GM21515 (cell line): Measurements from ENCODE around the gene LRP1B.

Experiments used
- ATAC-seq: cut with Tn5 transposase; IDR thresholded peaks from one replicate; pipeline ENCODE4 v1.9.1; 2021; ENCODE audit not compliant: unreplicated experiment

LRP1B gene

DNA sequence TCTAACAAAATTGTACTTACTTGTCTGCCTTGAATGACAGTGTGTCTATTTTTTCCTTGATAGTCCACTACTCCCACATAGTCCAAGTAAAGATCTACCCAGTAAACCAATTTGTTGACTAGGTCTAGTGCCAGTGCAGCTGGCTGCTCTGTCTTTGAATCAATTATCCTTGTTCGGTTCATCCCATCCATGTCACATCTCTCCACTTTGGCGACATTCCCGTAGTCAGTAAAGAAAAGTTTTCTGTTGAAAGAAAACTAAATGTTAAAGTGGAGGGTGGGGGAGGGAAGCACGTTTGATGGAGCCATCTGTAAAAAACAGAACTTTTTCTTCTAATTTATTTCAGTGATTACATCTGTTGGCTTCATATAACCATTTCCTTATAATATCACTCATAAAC is 1068.8 kb downstream of the LRP1B start:
- ATAC-seq: no peak

DNA sequence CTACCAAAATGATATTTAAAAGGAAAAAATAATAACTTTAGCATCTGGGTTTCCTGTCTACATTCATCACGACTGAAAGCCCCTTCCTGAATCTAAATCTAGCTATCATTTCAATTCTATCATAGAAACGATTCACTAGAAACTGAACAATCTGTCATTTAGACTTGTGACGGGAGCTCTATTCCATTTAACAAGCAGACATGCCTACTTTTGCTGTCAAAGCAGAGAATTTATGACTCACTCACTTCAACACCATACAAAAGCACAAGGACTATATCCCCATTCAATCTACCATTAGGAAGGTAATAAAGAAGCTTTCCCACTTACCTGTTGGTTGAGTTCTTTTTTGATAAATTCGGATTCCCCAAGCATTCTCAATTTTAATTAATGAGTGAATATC is 1072.3 kb downstream of the LRP1B start:
- ATAC-seq: no peak

DNA sequence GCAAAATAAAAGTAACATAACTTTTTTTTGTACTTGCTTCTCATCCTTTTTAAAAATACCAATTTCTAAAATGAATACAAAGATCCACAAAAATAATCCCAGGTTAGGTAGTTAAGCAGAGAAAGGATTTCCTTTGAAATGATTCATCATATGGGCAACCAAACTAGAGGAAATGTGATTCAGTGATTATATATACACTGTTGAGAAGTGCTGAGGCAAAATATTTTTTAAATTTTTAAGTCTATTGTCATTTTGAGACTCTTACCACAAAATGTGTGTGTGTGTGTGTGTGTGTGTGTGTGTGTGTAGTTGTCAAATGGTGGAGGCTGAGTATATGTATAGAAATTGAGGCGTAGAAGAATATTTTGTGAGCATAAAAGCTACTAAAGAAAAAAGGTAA is 1075.3 kb downstream of the LRP1B start:
- no peak for ATAC-seq

DNA sequence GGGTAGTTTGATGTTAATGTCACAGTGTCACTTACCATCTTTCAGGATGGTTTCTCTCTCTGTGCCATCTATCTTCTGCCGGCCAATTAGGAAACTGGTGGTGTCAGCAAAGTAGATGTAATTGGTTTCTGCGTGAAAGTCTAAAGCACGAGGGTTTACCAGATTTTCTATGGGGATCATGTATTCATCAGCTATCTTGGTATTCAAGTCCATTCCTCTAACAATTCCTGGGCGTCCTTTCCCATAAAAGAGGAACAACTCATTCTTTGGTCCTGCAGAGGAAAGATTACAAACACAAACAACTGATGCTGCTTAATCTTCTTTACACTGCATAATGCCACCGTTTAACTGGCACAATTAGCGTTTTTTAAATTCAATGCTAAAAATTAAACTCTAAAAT is 1081.9 kb downstream of the LRP1B start:
- no peak for ATAC-seq

DNA sequence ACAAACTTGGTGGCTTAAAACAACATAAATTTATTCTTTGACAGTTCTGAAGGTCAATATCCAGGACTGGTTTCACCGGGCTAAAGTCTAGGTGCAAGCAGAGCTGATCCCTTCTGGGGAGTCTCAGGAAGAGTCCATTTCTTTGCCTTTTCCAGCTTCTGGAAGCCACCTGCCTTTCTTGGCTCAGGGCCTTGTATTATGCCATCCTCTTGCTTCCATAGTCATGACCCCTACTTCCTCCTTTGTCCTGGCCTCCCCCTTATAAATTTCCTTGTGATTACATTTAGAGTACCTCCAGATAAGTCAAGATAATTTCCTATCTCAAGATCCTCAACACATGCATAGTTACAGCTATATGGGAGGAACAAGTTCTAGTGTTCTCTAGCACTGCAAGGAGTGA is 1089.5 kb downstream of the LRP1B start:
- no peak for ATAC-seq

DNA sequence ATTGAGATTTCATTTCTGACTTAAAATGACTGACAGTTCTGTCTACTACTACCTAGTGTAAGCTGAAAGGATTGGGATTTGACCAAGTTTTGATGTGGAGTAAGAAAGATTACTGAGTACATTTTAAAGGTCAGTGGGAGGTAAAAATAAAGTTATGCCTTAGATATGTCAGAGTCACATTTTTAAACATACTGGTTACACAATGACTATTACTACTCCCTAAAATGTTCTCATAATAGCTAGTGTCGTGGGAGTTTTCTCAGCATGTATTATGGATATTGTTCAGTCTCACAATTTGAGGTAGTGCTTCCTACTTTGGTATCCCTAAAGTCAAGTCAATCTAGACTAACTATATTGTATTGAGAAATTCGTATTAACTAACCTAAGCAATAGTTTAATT is 1092.5 kb downstream of the LRP1B start:
- no peak for ATAC-seq

DNA sequence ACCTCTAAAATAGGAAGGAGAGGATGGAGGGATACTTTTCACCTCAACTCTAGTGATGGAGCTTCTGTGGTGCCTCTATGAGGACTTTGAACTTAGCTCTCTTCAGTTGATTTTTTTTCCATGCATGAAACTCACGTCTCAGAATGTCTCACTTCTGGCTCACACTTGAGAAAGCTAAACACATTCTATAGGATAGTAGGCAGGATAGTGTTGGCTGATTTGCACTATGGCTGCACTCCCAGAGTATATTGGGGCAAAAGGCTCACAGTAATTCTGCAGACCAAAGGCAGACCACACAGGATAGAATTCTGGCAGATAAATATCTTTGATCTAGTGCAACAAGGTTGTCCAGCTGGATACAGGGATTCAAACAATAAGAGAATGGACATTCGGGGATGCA is 1093.5 kb downstream of the LRP1B start:
- ATAC-seq: no peak

DNA sequence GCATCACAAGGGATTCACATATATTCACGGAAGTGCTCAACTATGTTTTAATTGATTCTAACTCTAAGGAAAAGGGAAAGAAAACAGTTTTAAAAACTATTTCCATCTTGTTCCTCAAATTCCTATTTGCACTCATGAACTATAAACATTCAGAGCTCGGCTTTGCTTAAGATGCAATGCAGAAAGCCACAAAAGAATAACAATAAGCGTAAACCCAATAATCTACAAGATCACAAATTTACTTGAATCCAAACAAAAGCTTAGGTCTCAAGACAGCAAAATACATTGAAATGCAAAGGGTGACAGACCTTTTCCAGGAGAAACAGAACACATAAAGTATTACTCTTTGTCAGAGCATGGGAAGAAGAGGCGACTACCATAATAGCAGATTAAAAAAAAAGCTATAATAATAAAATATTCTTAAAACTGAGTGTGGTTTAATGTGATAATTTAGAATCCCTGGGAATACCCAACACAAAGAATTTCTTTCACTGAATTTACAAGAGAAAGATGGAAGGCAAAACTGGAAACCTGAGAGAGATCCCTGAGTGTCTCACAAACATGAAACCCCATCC is 1094.9 kb downstream of the LRP1B start:
- no peak for ATAC-seq

DNA sequence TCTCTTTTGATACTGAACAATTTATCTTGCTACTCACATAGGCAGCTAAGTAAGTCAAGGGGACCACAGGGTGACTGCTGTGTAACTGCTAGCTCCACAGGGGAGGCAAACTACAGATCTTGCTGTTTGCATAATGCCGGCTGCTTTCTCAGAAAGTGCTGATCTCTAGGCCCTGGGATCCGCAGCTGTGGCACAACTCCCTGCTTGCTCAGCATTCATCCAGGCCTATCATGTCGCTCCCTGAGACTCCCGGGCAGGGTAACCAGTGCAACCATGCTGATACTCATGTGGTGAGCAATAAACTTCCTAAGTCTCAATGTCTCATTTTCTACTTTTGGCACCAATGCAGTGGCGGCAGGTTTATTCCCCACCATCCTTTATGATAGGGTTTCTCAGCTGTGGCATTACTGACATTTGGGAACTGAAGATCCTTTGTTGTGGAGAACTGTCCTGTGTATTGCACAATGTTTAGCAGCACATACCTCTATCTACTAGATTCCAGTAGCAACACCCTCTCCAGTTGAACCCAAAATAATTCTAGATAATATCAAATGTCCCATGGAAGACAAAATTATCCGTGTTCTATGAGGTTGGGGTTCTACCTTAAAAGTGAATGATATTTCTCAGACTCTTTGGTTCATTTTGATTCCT is 1101.3 kb downstream of the LRP1B start:
- no peak for ATAC-seq

DNA sequence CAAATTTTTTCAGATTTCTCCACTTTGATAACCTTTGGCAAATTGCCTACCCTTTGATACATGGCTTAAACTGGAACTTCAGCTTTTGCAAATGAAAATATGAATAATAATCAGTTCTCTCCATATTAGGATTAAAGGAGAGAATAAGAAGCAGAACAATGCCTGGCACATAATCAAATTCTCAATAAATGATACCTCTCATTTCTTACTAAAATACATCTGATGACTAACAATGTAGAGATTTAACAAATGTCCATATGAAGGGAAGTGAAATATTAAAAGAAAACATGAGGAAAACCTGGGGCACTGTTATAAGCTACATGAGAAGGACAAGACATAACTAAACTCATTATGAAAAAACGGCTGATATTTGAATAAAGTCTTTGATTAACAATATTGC is 1103.6 kb downstream of the LRP1B start:
- ATAC-seq: no peak

DNA sequence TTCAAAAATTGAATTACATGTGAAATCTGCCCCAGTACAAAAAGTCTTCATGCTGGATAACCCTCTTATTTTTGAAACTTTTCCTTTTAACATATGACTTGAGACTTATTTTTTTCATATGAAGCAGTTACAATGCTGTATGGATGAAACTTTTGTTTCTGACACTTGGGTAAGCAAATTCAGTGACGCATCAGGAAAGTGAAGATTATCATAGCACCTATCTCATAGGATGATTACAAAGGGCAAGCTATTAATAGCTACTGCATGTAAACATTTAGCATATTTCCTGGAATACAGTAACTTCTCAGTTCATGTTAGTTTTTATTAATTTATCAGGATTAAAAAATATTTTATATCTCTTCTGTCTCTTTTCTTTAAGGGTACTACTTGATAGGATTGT is 1109.2 kb downstream of the LRP1B start:
- ATAC-seq: no peak

DNA sequence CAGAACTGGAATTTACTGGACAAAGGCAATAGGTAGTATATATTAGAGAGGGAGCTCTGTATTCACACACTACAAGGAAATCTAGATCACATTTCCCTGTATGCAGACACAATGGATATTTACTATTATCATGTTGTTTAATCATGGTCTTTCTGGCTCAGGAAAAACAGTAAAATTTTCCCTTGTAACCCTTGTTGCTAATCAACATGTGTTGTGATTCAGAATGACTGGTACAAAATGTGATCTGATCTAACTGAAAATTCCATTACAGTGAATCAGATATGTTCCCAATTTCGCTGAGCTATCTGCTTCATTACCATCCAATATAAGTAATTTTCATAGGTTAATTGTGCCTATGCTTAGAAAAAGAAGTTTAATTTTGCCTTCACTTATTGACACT is 1109.7 kb downstream of the LRP1B start:
- ATAC-seq: no peak

DNA sequence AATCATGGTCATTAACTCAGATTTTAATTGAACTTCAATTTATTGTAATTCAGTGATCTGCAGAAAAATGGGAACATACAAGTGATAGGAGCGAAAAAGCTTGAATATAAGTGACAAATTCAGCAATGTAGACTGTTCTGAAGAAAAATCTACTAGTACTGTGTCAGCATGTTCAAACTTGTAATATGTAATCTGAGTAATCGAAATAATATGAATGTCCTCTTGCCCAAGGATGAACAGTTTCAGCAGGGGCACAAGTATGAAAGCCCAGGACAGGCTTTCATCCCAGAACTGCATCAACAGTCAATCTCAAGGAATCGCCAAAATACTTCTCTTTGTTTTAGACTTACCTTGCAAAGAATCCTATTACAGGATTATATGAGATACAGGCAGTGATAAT is 1110.5 kb downstream of the LRP1B start:
- no peak for ATAC-seq

DNA sequence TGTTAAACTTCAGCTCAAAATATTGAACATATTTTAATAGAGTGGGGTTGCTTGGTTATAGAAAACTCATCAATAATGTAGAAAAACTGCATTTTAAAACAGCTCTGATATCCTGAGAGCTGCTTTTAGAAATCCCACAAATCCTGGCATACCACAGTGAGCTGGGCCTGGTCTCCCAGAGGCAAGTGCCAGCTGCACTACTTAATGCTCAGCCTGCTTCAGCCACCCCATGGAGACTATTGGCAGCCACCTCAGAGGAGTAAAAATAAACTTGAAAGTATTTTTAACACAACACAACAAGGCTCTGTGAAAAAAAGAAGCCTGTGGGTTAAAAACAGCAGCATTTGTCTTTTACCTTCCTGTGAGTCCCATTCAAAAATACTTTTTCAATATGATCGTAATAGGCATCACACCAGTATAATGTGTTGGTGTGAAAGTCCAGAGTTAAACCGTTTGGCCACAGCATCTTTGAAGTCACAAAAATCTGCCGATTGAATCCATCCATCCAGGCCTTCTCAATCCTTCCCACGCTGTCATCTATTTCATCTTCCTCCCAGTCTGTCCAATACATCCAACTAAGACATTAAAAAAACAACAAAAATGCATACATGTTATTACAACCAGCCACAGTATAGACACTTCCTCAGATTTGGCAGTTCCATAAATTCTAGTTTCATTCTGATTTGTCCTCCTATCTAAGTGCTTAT is 1115.3 kb downstream of the LRP1B start:
- no peak for ATAC-seq

DNA sequence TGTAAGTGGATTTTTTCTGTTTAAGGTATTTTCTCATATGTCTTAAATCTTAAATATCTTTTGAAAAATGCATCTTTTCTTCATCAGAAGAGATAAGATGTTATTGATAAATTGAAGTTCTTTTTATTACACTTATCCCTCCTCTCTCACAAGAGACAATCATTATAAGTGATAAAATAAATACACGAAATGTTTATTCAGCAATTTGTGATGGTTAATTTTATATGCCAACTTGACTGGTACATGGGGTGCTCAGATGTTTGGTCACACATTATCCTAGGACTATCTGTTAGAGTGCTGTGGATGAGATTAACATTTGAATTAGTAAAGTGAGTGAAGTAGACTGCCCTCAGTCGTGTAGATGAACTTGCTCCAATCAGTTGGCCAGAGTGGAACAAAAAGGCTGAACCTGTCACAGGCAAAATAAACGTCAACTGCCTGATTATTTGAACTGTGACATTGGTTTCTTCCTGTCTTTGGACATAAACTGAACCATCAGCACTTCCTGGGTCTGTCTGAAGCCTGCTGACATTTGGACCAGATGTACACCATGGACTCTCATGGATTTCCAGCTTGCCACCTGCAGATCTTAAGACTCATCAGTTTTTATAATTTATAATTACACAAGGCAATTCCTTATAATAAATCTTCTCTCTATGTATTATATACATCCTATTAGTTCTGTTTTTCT is 1126.7 kb downstream of the LRP1B start:
- no peak for ATAC-seq

DNA sequence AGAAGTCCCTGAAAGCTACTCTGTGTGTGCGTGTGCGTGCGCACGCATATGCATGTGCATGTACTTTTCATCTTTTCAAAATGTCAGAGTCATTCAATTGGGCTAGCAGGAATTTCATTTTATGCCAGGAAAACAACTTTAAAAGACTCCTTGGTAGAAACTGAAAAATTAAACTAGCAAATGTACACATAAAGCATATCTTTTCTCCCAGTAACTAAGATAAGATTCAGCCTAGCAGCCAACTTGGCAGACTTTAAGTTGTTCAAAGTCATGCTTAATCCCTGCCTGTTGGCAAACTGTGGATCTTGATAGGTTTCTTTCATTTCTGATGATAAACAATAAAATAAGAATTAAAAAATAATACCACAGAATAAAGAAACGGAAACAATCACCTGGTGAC is 1129.1 kb downstream of the LRP1B start:
- ATAC-seq: no peak

DNA sequence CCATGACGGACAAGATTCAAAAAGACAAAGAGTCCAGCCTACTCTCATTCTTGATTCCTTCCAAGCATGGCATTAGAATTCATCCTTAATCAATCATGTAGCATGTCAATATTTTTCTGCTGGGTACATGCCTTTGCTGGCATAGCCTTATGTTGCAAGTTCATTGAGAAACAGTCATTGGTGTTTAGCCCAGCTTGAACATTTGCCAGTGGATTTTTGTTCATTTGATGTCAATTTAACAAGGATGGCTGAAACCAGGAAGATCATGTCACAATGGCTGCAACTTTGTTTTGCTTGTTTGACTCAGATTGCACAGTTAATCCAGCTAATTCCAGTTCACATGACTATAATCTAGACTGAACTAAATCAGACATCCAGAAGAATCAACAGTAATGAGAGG is 1132.2 kb downstream of the LRP1B start:
- no peak for ATAC-seq

DNA sequence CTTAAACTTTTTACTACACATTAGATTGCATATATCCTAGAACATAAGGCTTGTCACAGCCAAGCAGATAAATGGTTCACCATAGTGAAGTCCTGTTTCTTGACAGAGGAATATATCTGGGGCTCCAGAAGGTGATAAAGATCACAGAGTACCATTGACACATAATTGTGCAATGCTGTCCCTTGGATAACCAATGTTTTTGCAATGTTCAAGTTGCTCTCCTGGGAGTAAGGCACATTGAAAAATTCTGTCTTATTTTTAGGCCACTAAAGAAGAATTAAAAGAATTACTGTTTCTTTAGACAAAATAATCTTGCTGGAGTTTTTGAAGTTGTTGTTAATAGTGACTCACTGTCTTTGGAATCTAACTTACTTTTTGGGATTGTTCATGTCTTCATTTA is 1132.8 kb downstream of the LRP1B start:
- ATAC-seq: no peak

DNA sequence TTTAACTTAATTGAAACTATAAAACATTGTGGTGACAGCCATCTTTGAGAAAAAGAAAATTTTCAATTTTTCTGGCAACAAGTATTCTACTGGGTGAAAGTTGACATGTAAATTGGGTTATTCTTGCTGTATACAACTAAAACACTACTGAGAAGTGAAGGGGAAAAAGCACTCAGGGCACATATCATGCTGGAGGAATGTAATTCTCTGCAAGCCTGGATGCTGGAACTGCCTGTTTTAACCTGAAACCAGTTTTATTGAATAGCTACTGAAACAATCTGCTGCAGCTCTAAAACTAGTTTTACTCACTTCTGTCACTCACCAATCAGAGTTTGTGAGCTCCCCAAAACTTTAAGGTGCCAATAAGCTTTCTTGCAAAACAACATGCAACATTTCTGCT is 1136.0 kb downstream of the LRP1B start:
- no peak for ATAC-seq

DNA sequence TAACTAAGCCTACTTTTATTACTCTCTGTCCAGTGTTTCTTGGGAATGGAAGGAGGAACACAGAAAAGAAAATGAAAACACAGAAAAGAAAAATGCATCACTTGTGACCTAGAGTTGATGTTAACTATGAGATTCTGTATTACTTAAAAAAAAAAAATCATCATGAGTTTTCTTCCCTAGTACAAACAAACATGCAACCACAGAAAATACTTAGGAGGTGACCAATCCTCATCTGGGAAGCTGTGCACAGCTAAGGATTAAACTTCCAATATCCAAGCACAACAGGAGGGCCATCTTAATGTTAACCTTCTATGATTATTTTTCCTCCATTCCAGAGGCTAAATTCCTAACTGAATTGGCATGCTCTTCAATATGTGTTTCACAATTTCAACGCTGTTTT is 1140.4 kb downstream of the LRP1B start:
- ATAC-seq: no peak

DNA sequence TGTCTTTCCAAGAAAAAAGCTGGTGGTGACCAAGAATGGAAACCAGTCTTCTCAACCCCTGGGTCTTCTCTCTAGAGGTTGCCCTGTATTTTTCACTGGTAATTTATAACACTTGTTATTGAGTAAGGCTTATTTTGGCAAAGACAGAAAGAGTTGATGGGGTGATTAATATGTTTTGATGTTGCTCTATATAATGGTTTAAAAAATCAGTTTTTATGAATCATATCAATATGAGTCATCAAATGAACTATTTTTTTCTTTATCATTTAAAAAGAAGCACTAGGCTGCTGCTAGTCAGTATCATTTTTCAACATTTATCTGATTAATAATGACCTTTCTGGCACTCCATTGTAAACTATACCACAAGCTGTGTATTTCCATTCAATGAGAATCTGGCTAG is 1142.2 kb downstream of the LRP1B start:
- ATAC-seq: no peak

DNA sequence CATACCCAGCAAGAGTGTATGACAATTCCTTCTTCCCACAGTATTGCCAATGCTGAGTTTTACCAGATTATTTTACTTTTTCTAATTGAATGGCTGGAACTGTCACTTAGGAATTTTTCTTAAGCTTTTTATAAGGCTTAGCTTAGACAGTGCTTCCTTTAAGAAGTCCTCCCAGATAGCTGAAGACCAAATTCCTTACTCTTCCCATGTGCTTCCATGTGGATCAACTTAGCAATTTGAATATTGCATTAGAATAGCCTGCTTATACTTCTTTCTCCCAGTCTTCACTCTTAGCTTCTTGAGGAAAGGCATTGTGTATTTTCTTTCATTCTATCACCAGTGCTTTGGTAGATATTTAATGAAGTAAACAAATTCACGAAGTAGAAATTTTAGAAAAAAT is 1144.4 kb downstream of the LRP1B start:
- no peak for ATAC-seq
